DMS114 treated with DMSO at 0.1 percent for 48 hours (cell line): ENCODE measurements around the gene RGL1.

Experiments used
- DNase-seq: peaks from one replicate; lab custom pipeline; 2025; ENCODE audit not compliant: unreplicated experiment; lab: John Stamatoyannopoulos, UW

RGL1 gene

GRCh38 chr1:183863852-183864251, 58.9 kb downstream of the RGL1 start:
- DNase-seq = no peak

DNA sequence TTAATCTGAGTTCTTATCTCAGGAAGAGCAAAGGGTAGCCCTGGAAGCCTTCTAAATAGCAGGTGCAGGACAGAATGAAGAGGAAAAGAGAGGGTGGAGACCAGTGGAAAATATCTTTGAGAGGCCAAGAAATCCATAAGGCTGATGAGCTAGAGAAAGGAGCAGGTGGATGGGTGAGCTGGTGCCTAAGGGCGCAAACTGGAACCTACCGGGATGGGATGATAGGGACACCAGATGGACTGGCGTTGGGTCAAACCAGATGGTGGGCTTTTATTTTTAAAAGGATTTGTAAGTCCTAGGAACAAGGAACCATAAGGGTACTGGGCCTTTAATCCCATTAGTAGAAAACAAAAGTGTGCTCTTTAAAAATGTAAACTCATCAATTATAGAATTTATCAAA, 59.7 kb downstream of the RGL1 start:
- DNase-seq = no peak

- no peak for DNase-seq
Measured at GRCh38 chr1:183869230-183869629, 64.3 kb downstream of the RGL1 start.

DNA sequence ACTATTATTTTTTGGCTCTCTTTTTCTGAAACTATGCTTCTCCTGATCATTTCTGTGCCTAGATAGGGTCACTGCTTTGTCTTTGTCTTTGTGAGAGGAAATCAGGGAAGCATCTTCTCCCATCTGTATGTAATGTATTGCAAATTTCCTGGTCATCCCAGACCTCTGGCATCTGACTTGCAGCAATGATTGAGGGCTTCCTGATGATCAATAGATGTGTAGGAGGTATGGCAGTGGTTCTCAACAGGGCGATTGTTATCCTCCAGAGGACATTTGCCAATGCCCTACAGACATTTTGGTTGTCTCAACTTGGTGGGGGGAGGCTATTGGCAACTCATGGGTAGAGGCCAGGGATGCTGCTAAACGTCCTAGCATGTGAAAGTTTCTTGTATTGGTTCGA, 64.7 kb downstream of the RGL1 start:
- DNase-seq = no peak

DNA sequence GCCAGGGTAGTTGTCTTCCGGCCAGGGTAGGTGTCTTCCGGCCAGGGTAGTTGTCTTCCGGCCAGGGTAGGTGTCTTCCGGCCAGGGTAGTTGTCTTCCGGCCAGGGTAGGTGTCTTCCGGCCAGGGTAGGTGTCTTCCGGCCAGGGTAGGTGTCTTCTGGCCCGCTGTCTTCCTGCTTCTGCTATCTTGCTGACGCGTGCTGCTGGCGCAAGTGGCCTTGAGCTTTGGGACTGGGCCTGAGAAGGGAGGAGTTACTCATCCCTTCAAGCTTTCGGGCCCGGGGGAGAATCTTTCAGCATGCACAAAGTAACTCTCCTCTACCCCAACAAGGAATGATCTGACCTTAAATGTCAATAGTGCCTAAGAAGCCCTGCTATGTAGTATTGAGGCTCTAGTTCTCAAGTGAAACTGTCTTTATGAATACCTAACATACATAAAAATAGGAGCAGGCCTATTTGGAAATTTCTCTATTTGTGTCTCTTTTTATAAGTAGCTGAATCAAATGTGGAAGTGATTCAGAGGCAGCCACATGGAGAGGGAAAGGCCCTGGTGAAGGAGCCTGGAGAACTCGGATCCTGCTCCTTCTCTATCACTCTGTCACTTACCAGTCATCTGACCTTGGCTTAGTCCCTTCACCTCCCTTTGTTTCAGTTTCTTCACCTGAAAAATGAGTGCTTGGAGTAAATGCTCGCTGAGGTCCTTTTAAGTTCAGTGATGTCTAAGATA, 65.6 kb downstream of the RGL1 start:
- DNase-seq = no peak

- DNase-seq = no peak
Measured at GRCh38 chr1:183871142-183871541, 66.2 kb downstream of the RGL1 start.

DNA sequence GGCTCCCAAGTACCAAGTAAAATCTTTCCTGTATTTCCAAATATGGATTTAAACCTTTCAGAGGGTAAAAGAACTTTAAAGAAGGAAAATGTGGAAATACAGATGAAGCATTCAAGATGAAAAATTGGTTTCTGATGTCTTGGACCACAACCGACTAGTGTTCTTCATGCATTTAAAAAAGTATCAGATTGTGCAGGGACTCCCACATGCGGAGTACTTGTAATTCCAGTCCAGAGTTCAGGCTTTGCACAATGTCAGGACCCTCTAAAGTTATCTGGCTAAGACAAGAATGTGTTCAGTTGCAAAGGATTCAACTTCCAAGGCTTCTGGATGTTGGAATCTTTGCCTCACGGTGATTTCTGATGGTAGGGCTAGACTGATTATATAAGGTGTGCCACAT, 66.7 kb downstream of the RGL1 start:
- DNase-seq = no peak

DNA sequence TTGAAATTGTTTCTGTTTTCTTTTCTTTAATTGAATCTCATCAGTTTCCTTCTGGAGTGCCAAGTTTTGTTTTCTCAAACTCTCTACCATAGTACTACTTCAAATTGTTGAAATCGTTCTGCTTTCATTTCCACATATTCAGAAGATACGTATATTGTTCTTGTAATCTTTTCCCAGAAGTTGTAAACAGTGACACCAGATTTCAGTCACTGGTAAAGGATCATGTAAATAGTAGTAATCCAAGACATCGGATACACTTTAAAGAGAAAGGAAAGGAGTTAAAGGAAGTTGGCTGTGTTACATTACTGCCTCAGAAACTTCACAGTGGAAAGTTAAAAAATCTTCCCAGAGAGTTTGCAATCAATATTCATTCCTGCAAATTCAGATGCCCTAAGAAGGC, 67.5 kb downstream of the RGL1 start:
- DNase-seq = no peak

DNA sequence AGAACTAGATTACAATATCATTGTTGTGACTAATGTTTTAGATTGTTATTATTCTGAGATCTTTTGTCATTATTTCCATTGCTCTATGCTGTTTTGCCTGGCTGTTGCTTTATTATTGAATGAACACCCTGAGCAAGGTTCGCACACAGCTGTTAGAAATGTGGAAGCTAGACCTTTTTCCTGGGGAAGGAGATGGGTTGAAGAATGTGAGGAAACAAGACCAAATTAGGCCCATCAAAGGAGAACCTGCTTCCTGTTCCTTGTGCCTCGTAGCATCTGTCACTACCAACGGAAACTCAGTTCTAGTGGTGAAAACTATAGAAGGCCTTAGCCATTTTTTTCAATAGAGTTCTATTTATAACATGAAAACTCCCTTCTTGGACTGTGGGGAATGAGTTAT, 68.7 kb downstream of the RGL1 start:
- no peak for DNase-seq

GRCh38 chr1:183876309-183876708, 71.4 kb downstream of the RGL1 start:
- no peak for DNase-seq

DNA sequence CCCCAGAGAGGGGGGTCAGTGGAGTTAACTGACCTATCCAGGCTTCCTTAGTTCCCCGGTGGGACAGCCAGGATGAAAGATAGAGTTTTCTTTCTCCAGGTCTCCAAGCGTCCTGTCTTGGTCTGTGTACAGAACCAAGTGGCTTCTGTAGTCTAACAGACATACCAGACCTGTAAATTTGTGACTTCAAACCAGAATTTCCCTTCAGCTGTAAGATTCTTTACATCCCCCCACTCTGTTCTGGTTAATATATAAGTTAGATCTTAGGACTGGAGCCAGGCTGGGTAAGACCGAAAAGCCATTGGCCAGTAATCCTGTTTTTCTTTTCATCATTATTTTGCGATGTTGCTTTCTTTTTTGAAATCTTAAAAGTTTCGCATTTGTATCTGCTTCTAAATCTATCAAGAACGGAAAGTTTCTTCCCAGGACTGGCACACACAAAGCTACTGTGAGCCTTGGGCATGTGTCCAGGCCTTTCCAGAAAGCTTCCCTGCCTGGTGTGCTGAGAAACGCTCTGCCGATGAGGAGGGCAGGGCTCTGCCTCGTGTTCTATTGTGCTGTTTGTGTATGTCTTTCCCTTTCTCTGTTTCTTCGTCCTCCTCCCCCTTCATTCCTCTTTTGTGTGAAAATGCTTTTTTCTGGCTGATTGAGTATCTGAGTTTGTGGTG, 72.3 kb downstream of the RGL1 start:
- no peak for DNase-seq

- no peak for DNase-seq
Measured at GRCh38 chr1:183879494-183879893, 74.6 kb downstream of the RGL1 start.

DNA sequence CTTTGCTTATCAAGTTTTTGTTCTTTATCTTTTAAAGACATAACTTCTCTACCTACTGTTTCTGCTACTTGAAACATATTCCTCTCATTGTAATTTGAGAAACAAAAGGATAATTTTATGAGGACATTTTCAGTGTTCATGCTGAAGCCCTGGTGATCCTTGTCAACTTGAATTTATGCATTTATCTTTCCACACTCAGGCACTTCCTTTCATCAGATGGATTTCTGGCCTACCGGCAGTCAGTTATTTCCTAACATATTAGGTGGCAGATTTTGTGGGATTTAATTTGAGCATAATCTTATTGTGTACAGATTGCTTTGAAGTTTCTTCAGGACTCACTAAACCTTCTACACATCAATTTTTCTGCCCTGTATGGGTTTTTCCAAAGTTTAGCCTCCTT, 75.0 kb downstream of the RGL1 start:
- no peak for DNase-seq

DNA sequence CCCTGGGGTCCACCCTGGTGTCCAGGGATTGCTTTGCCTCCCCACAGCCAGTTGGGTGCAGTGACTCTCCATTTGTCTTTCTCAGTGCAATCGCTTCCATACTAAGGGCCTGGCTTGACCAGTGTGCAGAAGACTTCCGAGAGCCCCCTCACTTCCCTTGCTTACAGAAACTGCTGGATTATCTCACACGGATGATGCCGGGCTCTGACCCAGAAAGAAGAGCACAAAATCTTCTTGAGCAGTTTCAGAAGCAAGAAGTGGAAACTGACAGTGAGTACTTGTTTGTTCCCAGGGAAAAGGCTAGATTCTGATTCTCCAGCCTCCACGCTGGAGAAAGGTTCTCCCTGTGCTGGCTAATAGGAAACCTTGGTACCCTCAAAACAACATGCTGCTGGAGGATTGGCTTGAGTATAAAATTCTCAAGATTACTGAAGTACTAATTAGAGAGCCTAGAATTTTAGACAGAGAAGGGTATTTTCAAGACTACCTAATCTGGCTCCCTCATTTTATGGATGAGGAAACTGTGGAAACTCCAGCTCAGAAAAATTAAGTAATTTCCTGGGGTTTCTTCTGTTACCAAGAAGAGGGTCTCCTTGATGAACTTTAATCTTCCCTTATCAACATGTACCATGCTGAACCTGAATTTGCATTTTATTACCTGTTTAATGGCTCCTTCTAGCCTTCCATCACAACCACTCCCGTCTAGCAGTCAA, 75.8 kb downstream of the RGL1 start:
- DNase-seq = no peak

DNA sequence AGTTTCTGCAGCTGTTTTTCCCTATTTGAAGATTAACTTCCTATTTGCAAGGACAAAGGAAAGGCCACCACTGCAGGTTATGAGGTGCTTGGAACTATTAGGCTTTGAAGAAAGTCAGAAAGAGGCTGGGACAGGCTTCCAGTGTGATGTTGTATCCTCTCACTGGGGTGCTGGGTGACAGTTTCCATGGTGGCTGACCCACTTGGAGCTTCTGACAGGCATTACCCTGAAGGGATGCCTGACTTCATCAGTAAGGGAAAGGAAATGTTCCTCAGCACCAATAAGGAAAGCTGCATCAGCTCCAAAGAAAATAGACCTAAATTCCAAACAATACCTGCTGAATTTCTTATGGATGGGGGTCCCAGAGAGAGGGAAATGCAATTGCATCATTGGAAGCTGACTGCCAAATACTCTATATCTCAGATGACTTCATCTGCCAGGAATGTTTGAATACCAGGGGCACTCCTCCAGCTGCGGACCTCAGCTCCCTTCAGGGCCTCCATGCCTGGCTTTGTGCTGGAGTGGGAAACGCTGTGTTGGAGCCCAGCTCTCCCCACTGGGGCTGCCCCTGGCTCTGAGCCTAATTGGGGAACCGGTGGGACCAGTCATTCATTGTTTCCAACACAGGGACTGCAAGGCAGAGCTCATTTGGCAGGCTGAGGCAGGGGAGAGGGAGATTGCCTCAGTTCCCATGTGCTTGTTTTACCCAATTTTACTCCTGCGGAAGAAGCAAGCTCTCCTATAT, 76.6 kb downstream of the RGL1 start:
- no peak for DNase-seq

DNA sequence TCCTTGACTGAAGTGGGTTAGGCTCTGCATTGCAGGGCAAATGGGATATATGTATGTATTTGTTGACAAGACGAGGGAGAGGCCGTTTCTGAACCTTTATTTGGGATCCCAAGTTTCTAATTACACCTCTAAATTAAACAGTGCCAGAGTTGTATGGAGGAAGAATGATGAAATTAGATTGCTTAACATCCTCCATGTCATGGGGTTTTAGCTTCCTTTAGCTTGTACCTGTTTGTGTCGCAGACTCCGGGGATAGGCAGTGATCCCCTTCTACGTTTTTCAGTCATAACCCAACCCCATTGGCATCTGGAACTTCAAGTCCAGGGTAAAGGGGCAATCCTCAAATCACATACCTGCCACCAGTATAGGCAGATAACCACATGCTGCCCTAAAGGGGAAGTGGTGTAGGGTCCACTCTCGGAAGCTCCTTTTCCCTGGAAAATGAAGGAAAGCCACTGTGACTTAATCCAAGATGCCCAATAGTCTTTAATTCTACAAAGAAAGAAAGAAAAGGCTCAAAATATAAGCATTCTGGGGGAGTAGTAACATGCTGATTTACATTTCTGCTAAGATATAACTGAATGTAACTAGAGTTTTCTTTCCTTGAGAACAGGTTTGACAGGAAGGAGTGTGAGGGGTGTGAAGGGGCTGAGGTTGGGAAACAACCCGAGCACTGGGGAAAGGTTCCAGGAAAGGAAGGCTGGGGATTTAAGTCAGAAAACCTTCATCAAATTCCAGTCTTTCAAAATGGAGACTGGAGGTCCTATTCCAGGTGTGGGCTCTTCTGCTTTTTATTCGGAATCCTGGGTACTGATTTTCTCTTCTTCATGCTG, 77.6 kb downstream of the RGL1 start:
- DNase-seq = no peak

DNA sequence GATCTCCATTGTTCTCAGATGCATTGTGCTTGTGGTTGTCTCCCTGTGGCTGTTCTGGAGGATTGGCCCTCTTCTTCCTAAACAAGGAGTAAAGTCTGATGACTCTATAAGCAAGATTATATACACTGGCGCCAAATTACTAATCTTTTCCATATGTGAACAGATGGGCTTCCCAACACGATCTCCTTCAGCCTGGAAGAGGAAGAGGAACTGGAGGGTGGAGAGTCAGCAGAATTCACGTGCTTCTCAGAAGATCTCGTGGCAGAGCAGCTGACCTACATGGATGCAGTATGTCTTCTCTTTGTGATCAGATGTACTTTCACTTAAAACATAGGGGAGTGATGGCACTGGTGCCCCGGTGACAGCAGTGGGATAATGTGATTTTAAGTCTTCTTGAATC, 78.7 kb downstream of the RGL1 start:
- no peak for DNase-seq

- no peak for DNase-seq
Measured at GRCh38 chr1:183884526-183884925, 79.6 kb downstream of the RGL1 start.

GRCh38 chr1:183885142-183885735, 80.3 kb downstream of the RGL1 start:
- no peak for DNase-seq

DNA sequence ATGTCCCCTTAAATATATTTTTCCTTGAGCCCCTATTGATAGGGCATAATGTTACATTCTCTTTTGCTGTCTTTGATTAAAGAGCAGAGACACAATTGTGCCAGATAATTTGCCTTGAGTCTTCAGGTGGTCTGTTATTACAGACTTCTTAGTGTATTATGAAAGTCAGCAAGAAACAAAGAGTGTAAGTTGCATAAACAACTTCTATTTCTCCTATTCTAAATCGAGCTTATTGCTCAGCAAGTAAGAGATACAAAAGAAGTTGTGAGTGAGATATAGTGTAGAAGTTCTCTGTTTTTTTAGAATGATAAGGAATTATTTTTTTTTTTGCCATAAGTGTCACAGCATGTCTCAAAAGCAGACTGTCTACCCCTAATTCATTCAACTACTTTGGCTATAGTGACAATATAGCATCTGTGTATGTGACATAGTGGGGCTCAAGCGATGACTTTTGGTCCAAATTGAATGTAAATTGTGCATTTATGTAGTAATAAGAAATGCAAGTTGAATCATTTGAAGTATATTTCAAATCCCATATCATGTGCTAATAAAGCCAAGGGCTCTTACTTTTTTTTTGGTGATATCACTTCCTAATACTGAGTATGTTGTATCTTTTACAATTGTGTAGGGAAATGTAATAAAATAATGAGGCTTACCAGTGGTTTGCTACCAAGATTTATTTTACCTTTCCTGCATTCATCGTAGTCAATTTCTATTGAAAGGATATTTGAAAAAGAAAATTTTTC, 81.3 kb downstream of the RGL1 start:
- no peak for DNase-seq
